Activated CD8-positive, alpha-beta T cell treated with anti-CD3 and anti-CD28 coated beads, Interleukin-2, amount 10 ng/mL, durations not matched to agents 7 days and 5 days (primary cell): ENCODE measurements around the gene SCN3A. TPM values are rescaled to one million over a fixed set of nuclear protein-coding genes. Genes with fewer than 3 reads are reported as not detected.

ENCODE experiments used
- ATAC-seq: fragments of 150-1000 bp; cut with Tn5 transposase; one replicate; pipeline ENCODE4 v1.10.0; 2021; ENCODE audit warnings: moderate library complexity
- CTCF ChIA-PET: fragments of 350-600 bp; sonication (Branson Sonifier 250); formaldehyde crosslinking; loops from one replicate; lab custom pipeline; 2021; ENCODE audit warnings: antibody characterized with exemption; lab: Charles Lee
- POLR2A ChIA-PET: fragments of 350-600 bp; sonication (Branson Sonifier 250); formaldehyde crosslinking; loops from one replicate; lab custom pipeline; 2021; ENCODE audit warnings: antibody characterized with exemption; lab: Charles Lee
- DNase-seq: peaks from one replicate; pipeline ENCODE4 v3.0.0-alpha.2; 2020
- H3K27ac Mint-ChIP-seq: one replicate; pipeline ENCODE4 v1.8.0; 2021; ENCODE audit warnings: mild to moderate bottlenecking, mixed read lengths
- H3K27me3 Mint-ChIP-seq: one replicate; pipeline ENCODE4 v1.8.0; 2021; ENCODE audit warnings: low read depth, mixed read lengths
- H3K36me3 Mint-ChIP-seq: one replicate; pipeline ENCODE4 v1.8.0; 2021; ENCODE audit warnings: low read depth, mixed read lengths
- H3K4me1 Mint-ChIP-seq: one replicate; pipeline ENCODE4 v1.8.0; 2021; ENCODE audit warnings: low read depth, mixed read lengths
- H3K4me3 Mint-ChIP-seq: one replicate; pipeline ENCODE4 v1.8.0; 2021; ENCODE audit warnings: mild to moderate bottlenecking, mixed read lengths
- H3K9me3 Mint-ChIP-seq: one replicate; pipeline ENCODE4 v1.8.0; 2022; ENCODE audit warnings: mixed read lengths; ENCODE audit not compliant: insufficient read depth
- total RNA-seq, 2 experiments: library from RNA; stranded (reverse); gene quantifications; one replicate each; pipeline ENCODE4 v1.2.3, GENCODE V29; 2021

The SCN3A gene
- total RNA-seq, 2 experiments from 2014 or later: not detected

DNA sequence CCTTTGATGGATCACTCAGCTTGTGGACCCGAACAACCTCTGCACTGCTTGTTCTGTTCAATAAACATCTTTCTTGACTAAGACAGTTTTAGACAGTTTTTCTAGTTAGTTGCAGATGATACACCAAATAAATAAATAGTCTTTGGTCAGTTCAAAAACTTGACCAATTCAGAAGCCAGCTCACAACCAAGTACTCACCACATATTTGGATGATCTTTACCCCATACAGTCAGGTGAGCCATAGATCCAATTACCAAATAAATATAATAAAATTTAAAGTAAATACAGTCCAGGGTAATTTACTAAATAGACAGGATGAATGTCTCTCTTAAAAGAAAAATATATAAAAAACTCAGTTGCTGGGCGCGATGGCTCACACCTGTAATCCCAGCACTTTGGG lies 18.2 kb downstream of the SCN3A start:
- Mint-ChIP-seq H3K27me3 (no peaks in the 10 kb centered on the region), H3K9me3 (no peaks in the 10 kb centered on the region), H3K27ac (no peak overlapping the region), H3K4me1 (no peaks in the 10 kb centered on the region), H3K36me3 (no peaks in the 10 kb centered on the region), H3K4me3 (no peak overlapping the region)
- ChIA-PET POLR2A (no interaction called here), CTCF (no interaction called here)
- no peak for DNase-seq
- no peak for ATAC-seq

DNA sequence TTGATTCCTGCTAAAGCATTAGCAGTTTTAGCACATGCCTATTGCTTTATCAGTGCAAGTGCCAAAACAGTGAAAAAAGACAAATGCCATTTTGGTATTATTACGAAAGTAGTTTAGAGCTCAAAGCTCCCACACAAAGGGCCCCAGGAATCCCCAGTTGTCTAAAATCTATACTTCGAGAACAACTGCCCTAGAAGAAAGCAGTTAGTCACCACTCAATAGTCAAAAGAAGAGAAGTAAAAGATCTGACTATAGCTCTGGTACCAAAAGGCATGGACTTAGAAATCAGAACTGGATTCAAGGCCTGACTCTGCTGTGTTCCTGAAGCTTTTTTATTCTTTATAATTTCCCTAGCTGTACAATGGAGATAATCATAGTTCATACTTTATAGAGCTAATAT lies 21.8 kb downstream of the SCN3A start:
- no peaks in the 10 kb centered on the region for H3K27me3 Mint-ChIP-seq
- H3K4me1 Mint-ChIP-seq: no peaks in the 10 kb centered on the region
- ChIA-PET POLR2A (no interaction called here), CTCF (no interaction called here)
- no peaks in the 10 kb centered on the region for H3K36me3 Mint-ChIP-seq
- no peak overlapping the region for H3K27ac Mint-ChIP-seq
- DNase-seq (no peak), ATAC-seq (no peak)
- H3K9me3 Mint-ChIP-seq: no peaks in the 10 kb centered on the region
- no peak overlapping the region for H3K4me3 Mint-ChIP-seq

DNA sequence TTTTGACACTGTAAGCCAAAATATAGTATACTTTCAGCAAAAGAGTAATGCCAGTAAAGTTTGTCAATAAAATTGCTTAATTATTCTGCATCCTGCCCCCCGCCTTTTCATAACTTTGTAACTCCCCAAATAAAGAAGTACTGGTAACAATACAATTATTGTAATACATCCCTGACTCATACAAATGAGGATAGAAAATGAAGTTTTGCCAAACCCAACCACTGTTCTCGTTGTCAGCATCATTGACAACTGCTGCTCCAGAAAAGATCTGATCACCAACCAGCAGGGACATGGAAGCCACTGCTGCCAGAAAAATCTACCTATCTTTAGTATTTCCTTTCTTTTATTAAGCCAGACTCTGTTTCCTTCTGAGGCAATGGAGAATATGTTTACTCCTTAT lies 27.1 kb downstream of the SCN3A start:
- Mint-ChIP-seq H3K9me3 (no peaks in the 10 kb centered on the region), H3K27ac (no peak overlapping the region), H3K36me3 (no peaks in the 10 kb centered on the region), H3K4me1 (no peaks in the 10 kb centered on the region), H3K4me3 (no peak overlapping the region), H3K27me3 (no peaks in the 10 kb centered on the region)
- POLR2A ChIA-PET: no interaction called here
- CTCF ChIA-PET: no interaction called here
- DNase-seq (no peak), ATAC-seq (no peak)

DNA sequence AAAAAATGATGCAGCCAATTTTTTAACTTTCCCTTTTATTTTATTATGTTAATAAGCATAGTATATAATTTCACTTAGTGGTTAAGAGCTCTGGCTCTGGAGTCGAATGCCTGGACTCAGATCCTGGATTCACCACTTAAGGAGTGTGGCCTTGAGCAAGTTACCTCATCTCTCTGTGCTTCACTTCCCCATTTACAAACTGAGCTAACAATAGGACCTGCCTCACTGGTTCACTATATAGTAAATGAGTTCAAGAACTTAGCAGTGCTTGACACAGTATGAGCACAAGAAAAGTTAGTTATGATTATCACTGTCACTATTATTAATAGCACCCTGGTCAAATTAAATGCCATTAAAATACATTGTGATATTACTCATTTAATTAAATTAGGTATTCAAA lies 30.6 kb downstream of the SCN3A start:
- ChIA-PET POLR2A (no interaction called here), CTCF (no interaction called here)
- Mint-ChIP-seq H3K4me3 (no peak overlapping the region), H3K4me1 (no peaks in the 10 kb centered on the region), H3K27ac (no peak overlapping the region), H3K36me3 (no peaks in the 10 kb centered on the region), H3K27me3 (no peaks in the 10 kb centered on the region), H3K9me3 (no peaks in the 10 kb centered on the region)
- DNase-seq (no peak), ATAC-seq (no peak)

DNA sequence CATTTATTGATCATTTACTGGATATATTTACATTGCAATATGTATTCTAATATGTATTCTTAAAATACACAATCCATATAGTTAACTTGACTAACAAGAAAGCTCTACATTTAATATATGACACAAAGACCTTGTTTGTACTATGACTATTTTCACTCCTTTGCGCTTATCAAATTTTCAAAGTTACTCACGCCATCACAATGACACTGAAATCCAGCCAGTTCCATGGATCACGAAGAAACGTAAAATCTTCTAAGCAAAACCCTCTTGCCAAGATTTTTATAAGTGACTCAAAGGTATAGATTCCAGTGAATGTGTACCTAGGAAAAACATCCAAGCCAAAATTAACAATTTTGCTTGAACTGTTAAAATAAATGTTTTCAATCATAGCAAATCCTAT lies 39.6 kb downstream of the SCN3A start:
- ChIA-PET POLR2A (no interaction called here), CTCF (no interaction called here)
- DNase-seq (no peak), ATAC-seq (no peak)
- Mint-ChIP-seq H3K36me3 (no peaks in the 10 kb centered on the region), H3K9me3 (no peaks in the 10 kb centered on the region), H3K4me3 (no peak overlapping the region), H3K27ac (no peak overlapping the region), H3K4me1 (no peaks in the 10 kb centered on the region), H3K27me3 (no peaks in the 10 kb centered on the region)

DNA sequence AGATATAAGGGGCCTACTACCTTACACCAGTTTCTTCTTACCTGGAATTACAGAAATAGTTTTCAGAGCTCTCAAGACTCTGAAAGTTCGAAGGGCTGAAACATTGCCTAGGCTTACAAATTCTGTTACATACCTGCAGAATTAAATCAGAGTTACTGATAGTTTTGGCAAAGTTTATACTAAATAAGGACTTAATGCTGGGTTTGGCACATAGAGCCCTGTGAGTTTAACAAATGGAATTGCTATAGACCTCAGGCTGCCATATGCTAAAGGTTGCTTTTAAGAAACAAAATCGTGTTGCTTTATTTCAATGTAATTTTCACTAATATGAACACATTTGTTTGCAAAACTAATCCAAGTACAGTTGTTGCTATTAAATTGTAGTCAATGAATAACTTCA lies 40.1 kb downstream of the SCN3A start:
- Mint-ChIP-seq H3K4me3 (no peak overlapping the region), H3K27ac (no peak overlapping the region), H3K9me3 (no peaks in the 10 kb centered on the region), H3K36me3 (no peaks in the 10 kb centered on the region), H3K27me3 (no peaks in the 10 kb centered on the region), H3K4me1 (no peaks in the 10 kb centered on the region)
- DNase-seq (no peak), ATAC-seq (no peak)
- ChIA-PET POLR2A (no interaction called here), CTCF (no interaction called here)

DNA sequence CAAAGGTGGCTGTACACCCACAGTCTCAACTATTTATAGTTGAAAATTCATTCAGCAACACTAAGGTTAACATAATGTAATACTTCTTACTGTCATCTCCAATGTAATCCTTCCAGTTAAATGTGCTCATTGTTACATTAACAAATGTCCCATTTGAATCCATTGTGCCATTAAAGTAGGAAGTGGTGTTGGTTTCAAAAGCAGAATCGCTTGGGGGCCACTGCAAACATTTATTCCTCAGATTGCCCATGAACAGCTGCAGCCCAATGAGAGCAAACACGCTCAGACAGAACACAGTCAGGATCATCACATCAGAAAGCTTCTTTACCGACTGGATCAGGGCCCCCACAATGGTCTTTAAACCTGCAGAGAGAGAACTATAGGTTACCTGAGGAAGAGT lies 41.4 kb downstream of the SCN3A start:
- ChIA-PET POLR2A (no interaction called here), CTCF (no interaction called here)
- Mint-ChIP-seq H3K4me3 (no peak overlapping the region), H3K27me3 (no peaks in the 10 kb centered on the region), H3K4me1 (no peaks in the 10 kb centered on the region), H3K36me3 (no peaks in the 10 kb centered on the region), H3K27ac (no peak overlapping the region), H3K9me3 (no peaks in the 10 kb centered on the region)
- no peak for ATAC-seq
- no peak for DNase-seq

DNA sequence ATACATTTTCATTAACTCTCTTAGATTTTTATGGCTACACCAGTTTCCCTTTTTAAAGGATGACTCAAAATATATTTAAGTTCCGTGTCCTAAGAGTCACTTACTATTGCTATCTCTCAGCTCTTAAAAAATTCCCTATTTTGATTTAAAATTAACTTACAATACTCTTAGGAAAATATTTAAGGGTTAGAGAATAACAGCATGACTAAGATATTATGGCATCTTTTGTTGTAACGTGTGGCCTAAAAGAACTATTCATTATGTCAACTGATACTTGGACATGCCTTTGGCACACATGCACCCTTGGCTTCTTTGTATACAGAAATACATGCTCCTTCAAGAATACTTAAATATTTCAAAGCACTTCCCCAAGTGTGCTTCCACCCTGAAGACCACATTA lies 42.3 kb downstream of the SCN3A start:
- CTCF ChIA-PET: no interaction called here

DNA sequence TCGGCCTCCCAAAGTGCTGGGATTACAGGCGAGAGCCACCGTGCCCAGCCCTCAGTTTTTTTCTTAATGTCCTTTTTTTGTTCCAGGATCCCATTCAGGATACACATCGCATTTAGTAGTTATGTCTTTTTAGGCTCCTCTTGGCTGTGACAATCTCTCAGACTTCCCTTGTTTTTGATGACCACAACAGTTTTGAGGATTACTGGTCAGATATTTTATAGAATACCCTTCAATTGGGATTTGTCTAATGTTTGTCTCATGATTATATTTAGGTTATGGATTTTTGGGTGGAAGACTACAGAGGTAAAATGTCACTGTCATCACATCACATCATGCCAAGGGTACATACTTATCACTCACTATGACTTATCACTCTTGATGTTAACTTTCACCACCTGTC lies 46.7 kb downstream of the SCN3A start:
- no peak overlapping the region for H3K4me3 Mint-ChIP-seq
- no peaks in the 10 kb centered on the region for H3K36me3 Mint-ChIP-seq
- no peaks in the 10 kb centered on the region for H3K9me3 Mint-ChIP-seq
- no peaks in the 10 kb centered on the region for H3K4me1 Mint-ChIP-seq
- no peak for DNase-seq
- ChIA-PET POLR2A (no interaction called here), CTCF (no interaction called here)
- H3K27ac Mint-ChIP-seq: no peak overlapping the region
- H3K27me3 Mint-ChIP-seq: no peaks in the 10 kb centered on the region
- ATAC-seq: no peak

More for the DNA sequence above, 42.3 kb downstream of the SCN3A start:
- H3K4me3 Mint-ChIP-seq: no peak overlapping the region
- no peak overlapping the region for H3K27ac Mint-ChIP-seq
- H3K36me3 Mint-ChIP-seq: no peaks in the 10 kb centered on the region
- no peak for ATAC-seq
- no peak for DNase-seq
- no peaks in the 10 kb centered on the region for H3K9me3 Mint-ChIP-seq
- no peaks in the 10 kb centered on the region for H3K4me1 Mint-ChIP-seq
- no peaks in the 10 kb centered on the region for H3K27me3 Mint-ChIP-seq
- POLR2A ChIA-PET: no interaction called here

DNA sequence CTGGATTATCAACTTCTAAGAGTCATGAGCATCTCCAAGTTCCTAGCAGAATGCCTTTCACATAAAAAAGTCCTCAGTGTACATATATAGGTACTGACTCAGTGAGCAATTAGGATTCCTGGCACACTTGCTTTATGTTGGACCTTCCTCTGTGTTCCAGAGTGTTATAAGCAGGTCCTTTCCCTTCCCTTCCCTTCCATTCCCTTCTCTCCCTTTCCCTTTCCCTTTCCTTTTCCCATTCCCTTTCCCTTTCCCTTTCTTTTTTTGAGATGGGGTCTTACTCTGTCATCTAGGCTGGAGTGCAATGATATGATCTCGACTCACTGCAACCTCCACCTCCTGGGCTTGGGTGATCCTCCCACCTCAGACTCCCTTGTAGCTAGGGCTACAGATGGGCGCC lies 48.7 kb downstream of the SCN3A start:
- H3K9me3 Mint-ChIP-seq: no peaks in the 10 kb centered on the region
- H3K4me3 Mint-ChIP-seq: no peak overlapping the region
- no peak overlapping the region for H3K27ac Mint-ChIP-seq
- peaks cover under 1% of the 10 kb centered on the region for H3K27me3 Mint-ChIP-seq
- ChIA-PET POLR2A (no interaction called here), CTCF (no interaction called here)
- H3K4me1 Mint-ChIP-seq: no peaks in the 10 kb centered on the region
- no peak for DNase-seq
- H3K36me3 Mint-ChIP-seq: no peaks in the 10 kb centered on the region
- no peak for ATAC-seq

DNA sequence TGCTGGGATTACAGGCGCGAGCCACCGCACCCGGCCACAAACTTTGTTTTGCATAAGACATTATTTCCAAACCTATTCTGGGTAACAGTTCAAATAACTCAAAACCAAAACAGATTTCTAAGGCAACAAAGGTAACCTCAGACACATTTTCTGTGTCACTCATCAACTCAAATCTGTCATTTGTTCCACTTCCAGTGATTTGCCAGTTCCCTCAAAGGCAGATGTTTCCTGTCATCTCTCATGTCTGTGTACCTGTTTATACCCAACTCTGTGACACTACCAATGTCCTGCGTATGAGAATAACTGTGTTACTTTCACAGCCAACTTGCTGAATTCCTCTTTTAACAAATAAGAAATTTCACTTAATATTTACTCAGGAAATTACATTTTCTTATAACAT lies 54.4 kb downstream of the SCN3A start:
- Mint-ChIP-seq H3K4me1 (no peaks in the 10 kb centered on the region), H3K36me3 (no peaks in the 10 kb centered on the region), H3K27me3 (peaks cover 2% of the 10 kb centered on the region), H3K9me3 (no peaks in the 10 kb centered on the region), H3K4me3 (no peak overlapping the region), H3K27ac (no peak overlapping the region)
- POLR2A ChIA-PET: no interaction called here
- DNase-seq (no peak), ATAC-seq (no peak)
- CTCF ChIA-PET: no interaction called here

DNA sequence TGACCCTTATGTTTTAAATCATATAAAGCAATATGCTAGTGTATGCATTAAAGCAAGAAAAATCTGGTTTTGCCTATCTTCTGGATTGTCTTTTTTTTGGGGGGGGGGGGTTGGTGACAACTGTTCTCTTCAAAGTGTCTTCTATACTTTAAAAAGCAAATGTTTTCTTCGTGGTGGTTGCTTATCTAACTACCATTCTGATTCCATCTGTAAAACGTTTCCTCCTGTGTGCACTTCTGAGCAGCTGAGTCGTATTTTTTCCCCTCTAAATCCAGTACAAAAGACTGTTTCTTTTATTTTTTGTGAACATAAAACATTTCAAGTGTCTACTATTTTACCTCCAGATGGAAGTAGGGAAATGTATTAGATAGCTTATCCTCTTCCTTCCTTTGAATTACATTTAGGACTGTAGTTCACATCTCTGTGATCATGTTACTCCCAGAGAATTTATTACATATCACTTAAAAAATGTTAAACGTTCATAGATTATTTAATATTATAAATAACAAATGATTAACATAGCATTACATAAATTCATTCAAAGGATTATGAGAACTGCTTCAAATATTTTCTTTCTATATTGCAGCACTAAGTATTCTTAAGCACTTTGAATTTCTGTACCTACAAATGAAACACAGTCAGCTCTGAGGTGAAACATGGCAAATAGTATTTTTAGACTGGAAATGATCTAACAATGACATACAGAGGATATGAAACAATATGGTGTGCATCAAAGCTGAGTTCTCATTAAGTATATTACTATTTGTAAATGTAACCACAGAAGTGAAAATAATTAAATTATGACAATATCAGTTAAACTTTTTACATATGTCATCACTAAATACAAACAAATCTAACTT lies 56.4 kb downstream of the SCN3A start:
- DNase-seq (no peak), ATAC-seq (no peak)
- Mint-ChIP-seq H3K36me3 (no peaks in the 10 kb centered on the region), H3K27ac (no peak overlapping the region), H3K27me3 (peaks cover 2% of the 10 kb centered on the region), H3K4me3 (no peak overlapping the region), H3K9me3 (no peaks in the 10 kb centered on the region), H3K4me1 (no peaks in the 10 kb centered on the region)
- CTCF ChIA-PET: no interaction called here
- POLR2A ChIA-PET: no interaction called here

DNA sequence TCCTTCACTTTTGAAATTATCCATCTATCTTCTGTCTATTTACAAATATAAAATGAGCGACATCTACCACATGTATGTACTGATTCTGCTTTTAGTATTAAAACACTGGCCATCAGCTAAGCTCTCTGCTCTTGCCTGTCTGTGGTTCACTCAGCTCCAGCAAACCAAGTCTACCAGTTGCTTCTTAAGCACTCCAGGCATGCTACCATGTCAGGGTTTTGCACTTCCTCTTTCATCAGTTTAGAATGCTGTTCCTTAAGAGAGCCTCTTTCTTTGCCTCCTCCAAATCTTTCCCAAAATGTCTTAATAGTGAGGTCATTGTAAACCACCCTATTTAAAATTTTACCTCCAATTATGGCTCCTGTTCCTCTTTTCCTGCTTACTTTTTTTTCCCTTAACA lies 59.5 kb downstream of the SCN3A start:
- Mint-ChIP-seq H3K27ac (no peak overlapping the region), H3K9me3 (no peaks in the 10 kb centered on the region), H3K4me3 (no peak overlapping the region), H3K27me3 (no peaks in the 10 kb centered on the region), H3K36me3 (no peaks in the 10 kb centered on the region), H3K4me1 (no peaks in the 10 kb centered on the region)
- DNase-seq (no peak), ATAC-seq (no peak)
- ChIA-PET POLR2A (no interaction called here), CTCF (no interaction called here)
